Activated T-helper 1 cell treated with Interleukin-2 at 50 U/mL for 16 hours (primary cell): ENCODE results near the gene POLR3H.
"Not testable (repeated sequence)": the region's sequence is repeated elsewhere in the genome, so short reads cannot be mapped to it uniquely, and the experiment has no call there.

Experiments
- DNase-seq: peaks from one replicate; pipeline ENCODE4 v3.0.0-alpha.2; 2020; ENCODE audit warnings: low read depth

POLR3H gene

GRCh38 chr22:41563051-41563711, 18.9 kb upstream of the POLR3H start:
- DNase-seq: no peak

GRCh38 chr22:41562461-41562860, 18.2 kb upstream of the POLR3H start:
- DNase-seq: no peak

GRCh38 chr22:41561788-41562187, 17.5 kb upstream of the POLR3H start:
- DNase-seq: no peak

GRCh38 chr22:41561335-41561734, 17.1 kb upstream of the POLR3H start:
- DNase-seq: no peak

GRCh38 chr22:41560095-41560471, 15.8 kb upstream of the POLR3H start:
- no peak for DNase-seq

GRCh38 chr22:41558241-41558630, 14.0 kb upstream of the POLR3H start:
- DNase-seq: not testable (repeated sequence)

GRCh38 chr22:41557401-41558240, 13.4 kb upstream of the POLR3H start:
- DNase-seq: no peak

- no peak for DNase-seq
Measured at GRCh38 chr22:41556561-41556960, 12.3 kb upstream of the POLR3H start.

- no peak for DNase-seq
Measured at GRCh38 chr22:41555325-41555982, 11.2 kb upstream of the POLR3H start.

GRCh38 chr22:41551877-41552582, 7.8 kb upstream of the POLR3H start:
- no peak for DNase-seq

GRCh38 chr22:41550952-41551491, 6.8 kb upstream of the POLR3H start:
- DNase-seq: no peak

- no peak for DNase-seq
Measured at GRCh38 chr22:41548830-41549211, 4.6 kb upstream of the POLR3H start.

- no peak for DNase-seq
Measured at GRCh38 chr22:41544671-41545476, 604 bp upstream of the POLR3H start.

GRCh38 chr22:41542224-41542623, 2.0 kb downstream of the POLR3H start:
- no peak for DNase-seq

GRCh38 chr22:41541484-41541883, 2.8 kb downstream of the POLR3H start:
- DNase-seq: no peak

- DNase-seq: no peak
Measured at GRCh38 chr22:41540365-41540764, 3.9 kb downstream of the POLR3H start.

GRCh38 chr22:41540006-41540315, 4.3 kb downstream of the POLR3H start:
- DNase-seq: no peak

- no peak for DNase-seq
Measured at GRCh38 chr22:41539146-41540005, 4.9 kb downstream of the POLR3H start.

- DNase-seq: no peak
Measured at GRCh38 chr22:41538583-41538982, 5.7 kb downstream of the POLR3H start.

GRCh38 chr22:41537203-41537602, 7.1 kb downstream of the POLR3H start:
- DNase-seq: no peak

- no peak for DNase-seq
Measured at GRCh38 chr22:41535244-41535643, 9.0 kb downstream of the POLR3H start.
